Activated CD8-positive, alpha-beta T cell treated with anti-CD3 and anti-CD28 coated beads for 36 hours (primary cell): ENCODE measurements around the gene PRR9. TPM values are rescaled to one million over a fixed set of nuclear protein-coding genes. Genes with fewer than 3 reads are reported as not detected.

Experiments
- ATAC-seq: fragments of 200-7000 bp; cut with Tn5 transposase; one replicate; pipeline ENCODE4 v1.10.0; 2021; ENCODE audit warnings: mild to moderate bottlenecking, moderate library complexity
- CTCF ChIA-PET: fragments of 350-600 bp; sonication (Branson Sonifier 250); formaldehyde crosslinking; loops from one replicate; lab custom pipeline; 2021; ENCODE audit warnings: antibody characterized with exemption; lab: Charles Lee
- POLR2A ChIA-PET: fragments of 350-600 bp; sonication (Branson Sonifier 250); formaldehyde crosslinking; loops from one replicate; lab custom pipeline; 2021; ENCODE audit warnings: antibody characterized with exemption; lab: Charles Lee
- DNase-seq: peaks from one replicate; pipeline ENCODE4 v3.0.0-alpha.2; 2020
- H3K27ac Mint-ChIP-seq: one replicate; pipeline ENCODE4 v1.8.0; 2021; ENCODE audit warnings: mild to moderate bottlenecking, mixed read lengths
- H3K27me3 Mint-ChIP-seq: one replicate; pipeline ENCODE4 v1.8.0; 2021; ENCODE audit warnings: mixed read lengths
- H3K36me3 Mint-ChIP-seq: one replicate; pipeline ENCODE4 v1.8.0; 2021; ENCODE audit warnings: low read depth, mixed read lengths
- H3K4me1 Mint-ChIP-seq: one replicate; pipeline ENCODE4 v1.8.0; 2021; ENCODE audit warnings: low read depth, mixed read lengths
- H3K4me3 Mint-ChIP-seq: one replicate; pipeline ENCODE4 v1.8.0; 2021; ENCODE audit warnings: mild to moderate bottlenecking, moderate library complexity, mixed read lengths
- H3K9me3 Mint-ChIP-seq: one replicate; pipeline ENCODE4 v1.8.0; 2021; ENCODE audit warnings: mixed read lengths
- intact Hi-C: fragments of 100-400 bp; cut with micrococcal nuclease; formaldehyde crosslinking; loops from one replicate; pipeline ENCODE4 v1.10.0; 2022
- total RNA-seq, 2 experiments: library from RNA; stranded (reverse); gene quantifications; one replicate each; pipeline ENCODE4 v1.2.3, GENCODE V29; 2021
- TF ChIP-seq, protein P1 (sequence below): fragments of 200-600 bp; IDR thresholded peaks from one replicate; pipeline ENCODE4 v1.8.0; 2022; ENCODE audit warnings: antibody characterized with exemption, mild to moderate bottlenecking

Gene PRR9
- total RNA-seq, 2 experiments from 2014 or later = not detected

DNA sequence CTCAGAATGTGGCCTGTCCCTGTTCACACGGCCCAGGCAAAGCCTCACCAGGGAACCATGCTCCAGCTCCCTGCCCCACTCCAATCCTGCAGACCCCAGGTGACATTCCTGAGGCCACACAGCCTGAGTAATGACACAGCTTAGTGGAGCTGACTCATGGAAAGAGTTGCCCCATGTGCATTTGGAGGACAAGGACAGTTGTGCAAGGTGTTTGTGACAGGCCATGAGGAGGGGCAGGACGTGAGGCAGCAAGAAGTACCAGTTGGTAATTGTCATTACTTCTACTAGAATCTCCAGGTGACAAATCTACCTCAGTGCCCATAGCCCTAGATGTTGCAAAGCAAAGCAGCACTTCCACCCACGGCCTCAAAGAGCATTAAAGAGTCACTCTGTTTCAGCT lies 15.2 kb downstream of the PRR9 start:
- ATAC-seq (no peak), DNase-seq (no peak)
- H3K27me3 Mint-ChIP-seq = peaks cover 17% of the 10 kb centered on the region

DNA sequence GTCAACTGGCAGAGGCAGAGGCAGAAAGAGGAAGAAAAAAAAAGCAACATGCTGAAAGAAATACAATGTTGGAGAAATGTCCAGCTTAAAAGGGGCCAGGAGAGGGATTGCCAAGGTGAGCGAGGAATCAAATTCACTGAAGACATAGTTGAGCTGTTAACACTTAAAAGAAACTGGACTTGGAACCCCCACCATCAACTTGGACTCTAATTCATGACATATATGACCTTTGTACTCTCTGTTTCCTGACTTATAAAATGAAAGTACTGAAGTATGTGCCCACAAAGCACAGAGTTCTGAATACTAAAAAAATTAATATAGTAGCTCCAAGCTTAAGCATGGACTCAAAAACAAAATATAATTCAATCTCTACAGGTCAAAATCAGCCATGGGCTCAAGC lies 16.1 kb downstream of the PRR9 start:
- no peak overlapping the region for H3K27ac Mint-ChIP-seq
- CTCF ChIA-PET = interaction anchor here (0.7 to 1.8 kb wide), 3 partner anchors 9 to 579 kb away, joined by 3 to 6 read pairs (median 3); no protein-coding TSS in a partner anchor
- H3K4me1 Mint-ChIP-seq = no peaks in the 10 kb centered on the region
- no peaks in the 10 kb centered on the region for H3K36me3 Mint-ChIP-seq
- POLR2A ChIA-PET = no interaction called here
- DNase-seq = no peak
- no peak for ATAC-seq
- peaks cover 20% of the 10 kb centered on the region for H3K27me3 Mint-ChIP-seq
- intact Hi-C loops = no loop called here
- no peak overlapping the region for H3K4me3 Mint-ChIP-seq
- H3K9me3 Mint-ChIP-seq = no peaks in the 10 kb centered on the region
- TF ChIP-seq, protein P1, sequence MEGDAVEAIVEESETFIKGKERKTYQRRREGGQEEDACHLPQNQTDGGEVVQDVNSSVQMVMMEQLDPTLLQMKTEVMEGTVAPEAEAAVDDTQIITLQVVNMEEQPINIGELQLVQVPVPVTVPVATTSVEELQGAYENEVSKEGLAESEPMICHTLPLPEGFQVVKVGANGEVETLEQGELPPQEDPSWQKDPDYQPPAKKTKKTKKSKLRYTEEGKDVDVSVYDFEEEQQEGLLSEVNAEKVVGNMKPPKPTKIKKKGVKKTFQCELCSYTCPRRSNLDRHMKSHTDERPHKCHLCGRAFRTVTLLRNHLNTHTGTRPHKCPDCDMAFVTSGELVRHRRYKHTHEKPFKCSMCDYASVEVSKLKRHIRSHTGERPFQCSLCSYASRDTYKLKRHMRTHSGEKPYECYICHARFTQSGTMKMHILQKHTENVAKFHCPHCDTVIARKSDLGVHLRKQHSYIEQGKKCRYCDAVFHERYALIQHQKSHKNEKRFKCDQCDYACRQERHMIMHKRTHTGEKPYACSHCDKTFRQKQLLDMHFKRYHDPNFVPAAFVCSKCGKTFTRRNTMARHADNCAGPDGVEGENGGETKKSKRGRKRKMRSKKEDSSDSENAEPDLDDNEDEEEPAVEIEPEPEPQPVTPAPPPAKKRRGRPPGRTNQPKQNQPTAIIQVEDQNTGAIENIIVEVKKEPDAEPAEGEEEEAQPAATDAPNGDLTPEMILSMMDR = no peak

More for the DNA sequence above, 15.2 kb downstream of the PRR9 start:
- POLR2A ChIA-PET = interaction anchor here (0.6 kb wide), 1 partner anchor 207 kb away, joined by 3 read pairs; no protein-coding TSS in a partner anchor
- Mint-ChIP-seq H3K9me3 (no peaks in the 10 kb centered on the region), H3K4me3 (no peak overlapping the region), H3K27ac (no peak overlapping the region), H3K36me3 (no peaks in the 10 kb centered on the region), H3K4me1 (no peaks in the 10 kb centered on the region)
- CTCF ChIA-PET = interaction anchor here (1.2 to 1.8 kb wide), 2 partner anchors 9 to 39 kb away, joined by 3 to 6 read pairs; no protein-coding TSS in a partner anchor
- intact Hi-C loops = no loop called here
- TF ChIP-seq, protein P1 = no peak

DNA sequence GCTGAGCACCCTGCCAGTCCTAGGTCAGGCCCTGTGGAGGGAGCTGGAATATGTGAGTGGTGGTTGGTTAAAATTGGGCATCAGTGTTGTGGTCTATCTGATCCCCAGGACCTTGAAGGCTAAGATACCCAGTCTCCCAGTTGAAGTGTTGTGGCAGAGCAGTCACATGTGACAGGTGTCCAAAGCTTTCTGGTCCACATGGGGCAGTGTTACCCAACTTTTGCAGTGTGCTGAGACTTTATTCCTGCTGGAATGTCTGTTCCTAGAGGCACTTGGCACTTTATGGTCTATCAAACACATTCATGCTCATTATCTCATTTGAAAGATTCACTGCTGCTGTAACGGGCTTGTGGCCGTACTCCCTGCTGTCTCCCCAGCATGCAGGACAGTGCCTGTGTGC lies 21.1 kb downstream of the PRR9 start:
- intact Hi-C loops = no loop called here
- H3K36me3 Mint-ChIP-seq = no peaks in the 10 kb centered on the region
- ATAC-seq (no peak), DNase-seq (no peak)
- TF ChIP-seq, protein P1 = no peak
- no peaks in the 10 kb centered on the region for H3K4me1 Mint-ChIP-seq
- no peaks in the 10 kb centered on the region for H3K9me3 Mint-ChIP-seq
- H3K27me3 Mint-ChIP-seq = peaks cover 16% of the 10 kb centered on the region
- H3K27ac Mint-ChIP-seq = no peak overlapping the region
- ChIA-PET CTCF (interaction anchor here (0.9 to 1.6 kb wide), 4 partner anchors 10 to 50 kb away, joined by 3 to 7 read pairs (median 4); no protein-coding TSS in a partner anchor), POLR2A (interaction anchor here (0.6 kb wide), 1 partner anchor 32 kb away, joined by 3 read pairs; no protein-coding TSS in a partner anchor)
- H3K4me3 Mint-ChIP-seq = no peak overlapping the region

DNA sequence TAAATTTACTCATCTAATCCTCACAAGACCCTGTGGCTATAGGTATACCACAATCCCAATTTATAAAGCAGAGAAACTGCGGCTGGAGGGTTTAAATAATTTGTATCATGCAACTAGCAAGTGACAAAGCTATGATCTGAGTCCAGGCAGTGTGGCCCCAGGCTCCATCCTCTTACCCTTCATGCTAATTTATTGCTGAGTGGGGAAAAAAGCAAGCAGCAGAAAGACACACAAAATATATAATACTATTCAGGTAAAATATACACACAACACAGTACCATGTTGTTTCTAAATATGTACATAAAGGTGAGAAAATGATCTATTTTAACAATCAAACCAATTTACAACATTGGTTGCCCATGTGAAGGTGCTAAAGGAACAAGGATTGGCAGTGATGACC lies 24.8 kb downstream of the PRR9 start:
- H3K9me3 Mint-ChIP-seq = peaks cover 1% of the 10 kb centered on the region
- H3K36me3 Mint-ChIP-seq = no peaks in the 10 kb centered on the region
- H3K4me3 Mint-ChIP-seq = no peak overlapping the region
- TF ChIP-seq, protein P1 = no peak
- ChIA-PET POLR2A (no interaction called here), CTCF (interaction anchor here (1.2 to 1.5 kb wide), 2 partner anchors 17 to 21 kb away, joined by 3 read pairs; no protein-coding TSS in a partner anchor)
- H3K27me3 Mint-ChIP-seq = peaks cover 13% of the 10 kb centered on the region
- DNase-seq = no peak
- no peaks in the 10 kb centered on the region for H3K4me1 Mint-ChIP-seq
- ATAC-seq = no peak
- H3K27ac Mint-ChIP-seq = no peak overlapping the region
- intact Hi-C loops = no loop called here

DNA sequence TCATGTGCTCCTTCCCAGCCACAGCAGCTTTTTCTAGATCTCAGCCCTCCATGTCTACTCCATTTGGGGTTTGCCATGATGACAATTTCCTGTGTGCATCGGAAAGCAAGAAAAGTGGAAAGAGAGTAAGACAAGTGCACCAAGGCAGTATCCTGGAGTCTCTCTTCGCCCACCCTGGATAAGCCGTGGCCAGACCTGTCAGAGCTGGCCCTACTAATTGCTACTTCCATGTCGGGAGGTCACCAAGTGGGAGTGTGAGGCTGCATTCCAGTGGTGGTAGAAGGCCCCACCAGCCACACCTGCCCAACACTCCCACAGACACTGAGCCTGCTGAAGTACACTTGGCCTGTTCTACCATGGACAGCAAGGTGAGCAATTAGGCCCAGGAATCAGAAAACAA lies 28.1 kb downstream of the PRR9 start:
- Mint-ChIP-seq H3K4me3 (no peak overlapping the region), H3K27me3 (peaks cover 24% of the 10 kb centered on the region), H3K4me1 (no peaks in the 10 kb centered on the region), H3K9me3 (peaks cover 1% of the 10 kb centered on the region), H3K27ac (no peak overlapping the region), H3K36me3 (no peaks in the 10 kb centered on the region)
- intact Hi-C loops = no loop called here
- ChIA-PET POLR2A (no interaction called here), CTCF (interaction anchor here (0.7 to 0.9 kb wide), 2 partner anchors 17 to 67 kb away, joined by 3 to 4 read pairs; no protein-coding TSS in a partner anchor)
- DNase-seq = no peak
- ATAC-seq = no peak
- TF ChIP-seq, protein P1 = no peak
